A549 (cell line): ENCODE data around the gene NAA25. TPM values are rescaled to one million over a fixed set of nuclear protein-coding genes. Genes with fewer than 3 reads are reported as not detected.

Experiments used
- ATAC-seq, 2 experiments: fragments of 200-7000 bp in 1 of 2; fragments of >200 bp in 1 of 2; cut with Nextera tagmentation in 1 of 2; cut with Tn5 transposase in 1 of 2; 3 replicates each; pipeline versions ENCODE4 v1.8.0 to v1.9.1; 2018 to 2020; ENCODE audit warnings: mild to moderate bottlenecking in 1 of 2, moderate library complexity in 1 of 2
- CTCF ChIA-PET: fragments of 300-600 bp; sonication (Branson Sonifier 250); formaldehyde crosslinking; extraction: SDS; loops from one replicate; lab custom pipeline; 2021; ENCODE audit warnings: antibody characterized with exemption, inconsistent platforms; lab: Yijun Ruan, JAX
- POLR2A ChIA-PET: fragments of 350-600 bp; formaldehyde crosslinking; extraction: SDS; loops from one replicate; lab custom pipeline; 2021; ENCODE audit warnings: antibody characterized with exemption, inconsistent platforms; lab: Yijun Ruan, JAX
- DNase-seq, 2 experiments: peaks; one replicate each; pipeline versions ENCODE4 v3.0.0 to v3.0.0-alpha.2; 2011 to 2016; ENCODE audit warnings: low read depth in 1 of 2, low spot score in 1 of 2
- FAIRE-seq: peaks from 2 replicates; lab custom pipeline; 2011; peaks lifted over from hg19 to GRCh38; lab: Jason Lieb, UNC
- H3K27ac ChIP-seq, 2 experiments: fragments of >200 bp; sonication (Bioruptor Twin); formaldehyde crosslinking; 3 replicates each; pipeline ENCODE4 v1.5.1; 2016 to 2017
- H3K4me1 ChIP-seq: fragments of >200 bp; sonication (Bioruptor Twin); formaldehyde crosslinking; 3 replicates; pipeline ENCODE4 v1.6.1; 2016
- H3K4me2 ChIP-seq: fragments of >200 bp; sonication (Bioruptor Twin); formaldehyde crosslinking; 3 replicates; pipeline ENCODE4 v1.6.1; 2016
- H3K4me3 ChIP-seq: fragments of >200 bp; sonication (Bioruptor Twin); formaldehyde crosslinking; 3 replicates; pipeline ENCODE4 v1.5.1; 2016
- H3K9me3 ChIP-seq: fragments of >200 bp; sonication (Bioruptor Twin); formaldehyde crosslinking; 3 replicates; pipeline ENCODE4 v1.6.1; 2016
- CBX2 ChIP-seq: fragments of 200-600 bp; sonication (generic); IDR thresholded peaks from 2 replicates; pipeline ENCODE4 v1.6.1; 2016; ENCODE audit warnings: low read depth, mild to moderate bottlenecking, borderline replicate concordance
- CEBPB ChIP-seq, 2 experiments: fragments of >200 bp in 1 of 2; sonication (Bioruptor Twin) in 1 of 2; formaldehyde crosslinking in 1 of 2; IDR thresholded peaks; 2 replicates each; pipeline ENCODE4 v1.6.1; 2012 to 2016
- EP300 ChIP-seq, 2 experiments: fragments of >200 bp; sonication (Bioruptor Twin); formaldehyde crosslinking; IDR thresholded peaks; 2 replicates in 1 of 2; 3 replicates in 1 of 2; pipeline ENCODE4 v1.6.1; 2016 to 2017
- FOSB ChIP-seq: fragments of 250-450 bp; sonication (Bioruptor Pico); IDR thresholded peaks from 2 replicates; pipeline ENCODE4 v1.5.0; 2020; ENCODE audit warnings: mild to moderate bottlenecking, moderate library complexity
- FOSL2 ChIP-seq, 2 experiments: fragments of 450-650 bp in 1 of 2; fragments of >200 bp in 1 of 2; sonication (Bioruptor Twin) in 1 of 2; formaldehyde crosslinking; IDR thresholded peaks; 2 replicates each; pipeline versions ENCODE4 v1.5.0 to v1.6.1; 2016 to 2020; ENCODE audit warnings: mild to moderate bottlenecking in 1 of 2, moderate library complexity in 1 of 2
- FOXS1 ChIP-seq: fragments of 250-450 bp; sonication (Bioruptor Pico); IDR thresholded peaks from 2 replicates; pipeline ENCODE4 v1.5.0; 2020; ENCODE audit warnings: mild to moderate bottlenecking, moderate library complexity
- HDAC2 ChIP-seq: fragments of 200-600 bp; sonication (generic); IDR thresholded peaks from 2 replicates; pipeline ENCODE4 v1.6.1; 2016
- HOXA7 ChIP-seq: fragments of 250-450 bp; sonication (Bioruptor Pico); IDR thresholded peaks from 2 replicates; pipeline ENCODE4 v1.5.0; 2020; ENCODE audit warnings: mild to moderate bottlenecking, moderate library complexity
- HOXB13 ChIP-seq: fragments of 250-450 bp; sonication (Bioruptor Pico); IDR thresholded peaks from 2 replicates; pipeline ENCODE4 v1.5.0; 2020; ENCODE audit warnings: low read depth, mild to moderate bottlenecking, moderate library complexity
- JUN ChIP-seq, 2 experiments: fragments of >200 bp; sonication (Bioruptor Twin); formaldehyde crosslinking; IDR thresholded peaks; 2 replicates in 1 of 2; 3 replicates in 1 of 2; pipeline ENCODE4 v1.6.1; 2016 to 2017
- RAD21 ChIP-seq, 2 experiments: fragments of >200 bp in 1 of 2; sonication (Bioruptor Twin) in 1 of 2; formaldehyde crosslinking in 1 of 2; IDR thresholded peaks in 1 of 2; conservative IDR thresholded peaks in 1 of 2; 2 replicates in 1 of 2; 3 replicates in 1 of 2; pipeline ENCODE4 v1.6.1; 2012 to 2018; ENCODE audit warnings: inconsistent platforms in 1 of 2
- SREBF2 ChIP-seq: fragments of 450-650 bp; IDR thresholded peaks from 2 replicates; pipeline ENCODE4 v1.6.1; 2014; ENCODE audit warnings: mild to moderate bottlenecking, moderate library complexity
- ZC3H11A ChIP-seq: fragments of 450-650 bp; IDR thresholded peaks from 2 replicates; pipeline ENCODE4 v1.6.1; 2014; ENCODE audit warnings: antibody characterized with exemption, mild to moderate bottlenecking
- ZFP36 ChIP-seq: fragments of 450-650 bp; IDR thresholded peaks from 2 replicates; pipeline ENCODE4 v1.6.1; 2014; ENCODE audit warnings: borderline replicate concordance; ENCODE audit not compliant: partially characterized antibody
- WGBS: methylation state at CpG from one replicate; pipeline ENCODE4 v1.1.6; 2017; ENCODE audit errors: missing lambda C conversion rate; 5-methylcytosine and 5-hydroxymethylcytosine counted together
- polyA plus RNA-seq, 4 experiments: library from polyadenylated mRNA; depleted of rRNA in 3 of 4; stranded (reverse); fragments of >200 nt; fragmentation: RNase III in 1 of 4; extraction: RNeasy Plus Mini Kit Qiagen cat#74134 plus additional on column Dnase treatment in 1 of 4; gene quantifications; 2 replicates in 3 of 4; 3 replicates in 1 of 4; pipeline ENCODE4 v1.2.3, GENCODE V29; 2011 to 2017
- TF ChIP-seq, protein P1 (sequence below): fragments of >200 bp; sonication (Bioruptor Twin); formaldehyde crosslinking; IDR thresholded peaks from 3 replicates; pipeline ENCODE4 v1.6.1; 2016
- TF ChIP-seq, protein P2 (sequence below): IDR thresholded peaks from 2 replicates; pipeline ENCODE4 v1.6.1; 2012; ENCODE audit warnings: low read depth, borderline replicate concordance
- TF ChIP-seq, protein P3 (sequence below): fragments of 250-450 bp; sonication (Bioruptor Pico); IDR thresholded peaks from 2 replicates; pipeline ENCODE4 v1.5.0; 2021; ENCODE audit warnings: mild to moderate bottlenecking, moderate library complexity, borderline replicate concordance
- TF ChIP-seq, protein P4 (sequence below): fragments of >200 bp; sonication (Bioruptor Twin); formaldehyde crosslinking; IDR thresholded peaks from 2 replicates; pipeline ENCODE4 v1.6.1; 2016
- TF ChIP-seq, protein P5 (sequence below): IDR thresholded peaks from 2 replicates; pipeline ENCODE4 v1.6.1; 2012
- TF ChIP-seq, protein P6 (sequence below): fragments of 250-450 bp; sonication (Bioruptor Pico); IDR thresholded peaks from 2 replicates; pipeline ENCODE4 v1.5.0; 2020; ENCODE audit warnings: low read depth, mild to moderate bottlenecking, moderate library complexity

Gene NAA25
- polyA plus RNA-seq, 2 of the 4 experiments (the other 2 are of a cell fraction): 21.3 to 41.4 TPM

DNA sequence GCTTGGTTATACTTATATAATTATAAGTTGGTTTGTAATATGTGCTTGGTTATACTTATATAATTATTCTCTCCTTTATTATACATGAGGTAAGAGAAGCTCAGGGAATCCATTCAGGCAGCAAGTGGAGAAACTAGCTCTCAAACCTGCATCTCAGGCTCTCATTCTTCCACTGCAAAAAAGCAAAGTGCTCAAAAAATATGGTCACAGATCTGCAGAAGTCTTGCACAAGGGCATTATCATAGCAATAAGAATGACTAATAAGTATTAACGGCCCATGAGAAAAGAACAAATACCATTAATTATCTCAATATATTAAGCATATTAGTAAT lies 16.3 kb upstream of the NAA25 start:
- ChIA-PET POLR2A (interaction anchor here (0.6 to 1.6 kb wide), 6 partner anchors 8 to 112 kb away, joined by 3 to 16 read pairs (median 4); partner anchors contain the start of genes ERP29 and NAA25), CTCF (interaction anchor here (1.3 to 4.2 kb wide), 3 partner anchors 8 to 263 kb away, joined by 3 to 21 read pairs (median 4); no protein-coding TSS in a partner anchor)
- FAIRE-seq (no peak), DNase-seq (no peak), ATAC-seq (peak; percentile 4 to 24; a peak in 5 of 6 replicates)
- Histone ChIP-seq H3K4me3 (no peak overlapping the region), H3K4me1 (peaks cover 55% of the 10 kb centered on the region), H3K4me2 (peak overlapping the region; percentile 54), H3K27ac (no peak overlapping the region), H3K9me3 (no peaks in the 10 kb centered on the region)
- TF ChIP-seq, protein P1, sequence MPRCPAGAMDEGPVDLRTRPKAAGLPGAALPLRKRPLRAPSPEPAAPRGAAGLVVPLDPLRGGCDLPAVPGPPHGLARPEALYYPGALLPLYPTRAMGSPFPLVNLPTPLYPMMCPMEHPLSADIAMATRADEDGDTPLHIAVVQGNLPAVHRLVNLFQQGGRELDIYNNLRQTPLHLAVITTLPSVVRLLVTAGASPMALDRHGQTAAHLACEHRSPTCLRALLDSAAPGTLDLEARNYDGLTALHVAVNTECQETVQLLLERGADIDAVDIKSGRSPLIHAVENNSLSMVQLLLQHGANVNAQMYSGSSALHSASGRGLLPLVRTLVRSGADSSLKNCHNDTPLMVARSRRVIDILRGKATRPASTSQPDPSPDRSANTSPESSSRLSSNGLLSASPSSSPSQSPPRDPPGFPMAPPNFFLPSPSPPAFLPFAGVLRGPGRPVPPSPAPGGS: no peak
- TF ChIP-seq ZFP36: no peak
- no peak for TF ChIP-seq FOSB (CRISPR knock-in tag)
- no peak for TF ChIP-seq ZC3H11A
- TF ChIP-seq CEBPB (IDR thresholded peaks at IDR 0.05): 0 out of 4 replicates have a peak, but pooled peaks of 1 of the 2 experiments have one; percentile 20
- TF ChIP-seq, protein P2, sequence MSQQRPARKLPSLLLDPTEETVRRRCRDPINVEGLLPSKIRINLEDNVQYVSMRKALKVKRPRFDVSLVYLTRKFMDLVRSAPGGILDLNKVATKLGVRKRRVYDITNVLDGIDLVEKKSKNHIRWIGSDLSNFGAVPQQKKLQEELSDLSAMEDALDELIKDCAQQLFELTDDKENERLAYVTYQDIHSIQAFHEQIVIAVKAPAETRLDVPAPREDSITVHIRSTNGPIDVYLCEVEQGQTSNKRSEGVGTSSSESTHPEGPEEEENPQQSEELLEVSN: no peak
- WGBS: 2% methylated on average over 1 of the region's 1 CpG

DNA sequence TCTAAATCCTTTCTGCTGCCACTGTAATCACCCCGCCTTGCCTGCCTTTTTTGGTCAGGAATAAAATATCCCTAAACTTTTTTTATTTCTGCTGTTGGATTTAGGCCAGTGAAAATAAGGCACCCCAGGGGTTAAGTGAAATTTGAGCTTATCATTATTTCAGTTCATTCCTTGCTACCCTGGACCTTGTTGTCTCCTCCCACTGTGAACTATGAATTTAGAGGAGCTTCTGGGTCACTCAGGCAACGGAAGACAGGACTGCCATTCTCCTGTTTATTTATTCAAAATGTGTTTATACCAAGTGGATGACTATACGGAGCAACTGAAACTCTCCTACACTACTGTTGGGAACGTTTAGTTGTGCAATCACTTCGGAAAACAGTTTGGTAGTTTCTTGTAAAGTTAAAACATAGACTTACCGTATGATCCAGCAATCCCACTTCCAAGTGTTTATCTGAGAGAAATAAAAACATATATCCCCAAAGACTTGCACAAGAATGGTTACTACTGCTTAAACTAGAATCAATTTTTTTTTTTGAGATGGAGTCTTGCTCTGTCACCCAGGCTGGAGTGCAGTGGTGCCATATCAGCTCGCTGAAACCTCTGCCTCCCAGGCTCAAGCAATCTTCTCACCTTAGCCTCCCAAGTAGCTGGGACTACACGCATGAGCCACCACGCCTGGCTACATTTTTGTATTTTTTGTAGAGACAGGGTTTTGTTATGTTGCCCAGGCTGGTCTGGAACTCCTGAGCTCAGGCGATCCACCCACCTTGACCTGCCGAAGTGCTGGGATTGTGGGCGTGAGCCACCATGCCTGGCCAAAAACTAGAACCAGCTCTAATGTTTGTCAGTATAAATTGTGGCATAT lies 14.5 kb upstream of the NAA25 start:
- TF ChIP-seq FOXS1 (CRISPR knock-in tag): no peak
- TF ChIP-seq, protein P1: no peak
- peak; percentile 27 to 88; a peak in 3 of 4 replicates for TF ChIP-seq CEBPB (IDR thresholded peaks at IDR 0.05)
- no peak for TF ChIP-seq FOSL2 (IDR thresholded peaks at IDR 0.05)
- TF ChIP-seq FOSL2 (CRISPR knock-in tag; IDR thresholded peaks at IDR 0.05): 0 out of 2 replicates have a peak, but pooled peaks have one; percentile 22
- Histone ChIP-seq H3K4me1 (peaks cover 42% of the 10 kb centered on the region), H3K4me3 (no peak overlapping the region), H3K4me2 (peak overlapping the region; percentile 58), H3K27ac (peak overlapping the region; percentile 50 to 83; a peak in 5 of 6 replicates), H3K9me3 (no peaks in the 10 kb centered on the region)
- POLR2A ChIA-PET: interaction anchor here (0.6 to 1.9 kb wide), 2 partner anchors 14 kb away, joined by 4 to 12 read pairs; partner anchors contain the start of gene NAA25
- DNase-seq (peak in 1 of 2 experiments; percentile 64), ATAC-seq (no peak), FAIRE-seq (no peak)
- 48% methylated on average over 12 of the region's 12 CpGs for WGBS
- CTCF ChIA-PET: interaction anchor here (0.8 to 4.2 kb wide), 5 partner anchors 9 to 264 kb away, joined by 3 to 21 read pairs (median 3); no protein-coding TSS in a partner anchor

DNA sequence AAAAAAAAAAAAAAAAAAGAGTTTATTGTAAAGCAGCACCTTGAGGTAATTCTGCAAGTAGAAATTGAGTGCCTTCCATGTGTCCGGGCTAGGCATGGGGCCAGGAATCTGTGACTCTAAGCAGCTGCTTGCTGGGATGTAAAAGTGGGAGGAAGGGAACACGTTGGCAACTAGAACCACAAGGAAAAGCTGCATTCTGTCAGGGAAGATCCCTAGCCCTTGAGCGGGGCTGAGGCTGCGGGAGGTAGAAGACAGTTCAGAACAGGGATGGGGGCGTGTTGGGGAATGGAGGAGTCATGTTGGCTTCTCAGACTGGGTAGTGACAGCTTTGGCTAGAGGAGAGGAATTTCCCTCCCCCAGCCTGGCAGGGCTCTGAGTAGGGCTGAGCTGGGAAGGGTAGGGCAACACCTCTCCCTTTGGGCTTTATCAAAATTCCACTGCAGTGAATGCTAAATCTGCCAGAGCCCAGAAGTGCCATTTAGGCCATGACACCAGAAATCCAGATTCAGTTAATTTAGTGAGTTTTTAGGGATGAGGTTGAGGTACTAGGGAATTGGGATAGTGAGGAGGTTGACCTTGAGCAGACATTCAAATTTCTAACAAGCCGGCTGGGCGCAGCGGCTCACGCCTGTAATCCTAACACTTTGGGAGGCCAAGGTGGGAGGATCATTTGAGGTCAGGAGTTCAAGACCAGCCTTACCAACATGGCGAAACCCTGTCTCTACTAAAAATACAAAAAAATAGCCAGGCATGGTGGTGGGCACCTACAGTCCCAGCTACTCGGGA lies 13.4 kb upstream of the NAA25 start:
- peak overlapping the region; percentile 58 for H3K4me2 ChIP-seq
- POLR2A ChIA-PET: interaction anchor here (1.2 to 1.9 kb wide), 2 partner anchors 9 to 13 kb away, joined by 4 to 12 read pairs; partner anchors contain the start of gene NAA25
- TF ChIP-seq FOSB (CRISPR knock-in tag) (no peak), HOXA7 (CRISPR knock-in tag) (no peak), SREBF2 (no peak), HOXB13 (no peak), HDAC2 (no peak), ZFP36 (no peak), CBX2 (no peak), JUN (IDR thresholded peaks at IDR 0.05) (no peak), RAD21 (conservative IDR thresholded peaks at IDR 0.05 in 1 of 2, IDR thresholded peaks at IDR 0.05 in 1 of 2) (no peak), EP300 (IDR thresholded peaks at IDR 0.05) (no peak)
- TF ChIP-seq, protein P3, sequence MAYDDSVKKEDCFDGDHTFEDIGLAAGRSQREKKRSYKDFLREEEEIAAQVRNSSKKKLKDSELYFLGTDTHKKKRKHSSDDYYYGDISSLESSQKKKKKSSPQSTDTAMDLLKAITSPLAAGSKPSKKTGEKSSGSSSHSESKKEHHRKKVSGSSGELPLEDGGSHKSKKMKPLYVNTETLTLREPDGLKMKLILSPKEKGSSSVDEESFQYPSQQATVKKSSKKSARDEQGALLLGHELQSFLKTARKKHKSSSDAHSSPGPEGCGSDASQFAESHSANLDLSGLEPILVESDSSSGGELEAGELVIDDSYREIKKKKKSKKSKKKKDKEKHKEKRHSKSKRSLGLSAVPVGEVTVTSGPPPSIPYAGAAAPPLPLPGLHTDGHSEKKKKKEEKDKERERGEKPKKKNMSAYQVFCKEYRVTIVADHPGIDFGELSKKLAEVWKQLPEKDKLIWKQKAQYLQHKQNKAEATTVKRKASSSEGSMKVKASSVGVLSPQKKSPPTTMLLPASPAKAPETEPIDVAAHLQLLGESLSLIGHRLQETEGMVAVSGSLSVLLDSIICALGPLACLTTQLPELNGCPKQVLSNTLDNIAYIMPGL (CRISPR knock-in tag): no peak
- TF ChIP-seq, protein P4, sequence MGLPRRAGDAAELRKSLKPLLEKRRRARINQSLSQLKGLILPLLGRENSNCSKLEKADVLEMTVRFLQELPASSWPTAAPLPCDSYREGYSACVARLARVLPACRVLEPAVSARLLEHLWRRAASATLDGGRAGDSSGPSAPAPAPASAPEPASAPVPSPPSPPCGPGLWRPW: no peak
- TF ChIP-seq, protein P5, sequence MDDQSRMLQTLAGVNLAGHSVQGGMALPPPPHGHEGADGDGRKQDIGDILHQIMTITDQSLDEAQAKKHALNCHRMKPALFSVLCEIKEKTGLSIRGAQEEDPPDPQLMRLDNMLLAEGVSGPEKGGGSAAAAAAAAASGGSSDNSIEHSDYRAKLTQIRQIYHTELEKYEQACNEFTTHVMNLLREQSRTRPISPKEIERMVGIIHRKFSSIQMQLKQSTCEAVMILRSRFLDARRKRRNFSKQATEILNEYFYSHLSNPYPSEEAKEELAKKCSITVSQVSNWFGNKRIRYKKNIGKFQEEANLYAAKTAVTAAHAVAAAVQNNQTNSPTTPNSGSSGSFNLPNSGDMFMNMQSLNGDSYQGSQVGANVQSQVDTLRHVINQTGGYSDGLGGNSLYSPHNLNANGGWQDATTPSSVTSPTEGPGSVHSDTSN: no peak
- TF ChIP-seq, protein P6, sequence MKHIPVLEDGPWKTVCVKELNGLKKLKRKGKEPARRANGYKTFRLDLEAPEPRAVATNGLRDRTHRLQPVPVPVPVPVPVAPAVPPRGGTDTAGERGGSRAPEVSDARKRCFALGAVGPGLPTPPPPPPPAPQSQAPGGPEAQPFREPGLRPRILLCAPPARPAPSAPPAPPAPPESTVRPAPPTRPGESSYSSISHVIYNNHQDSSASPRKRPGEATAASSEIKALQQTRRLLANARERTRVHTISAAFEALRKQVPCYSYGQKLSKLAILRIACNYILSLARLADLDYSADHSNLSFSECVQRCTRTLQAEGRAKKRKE (CRISPR knock-in tag): no peak

More for the DNA sequence above, 13.4 kb upstream of the NAA25 start:
- DNase-seq (peak; percentile 35 to 79), ATAC-seq (peak; percentile 28 to 47), FAIRE-seq (no peak)
- H3K4me3 ChIP-seq: no peak overlapping the region
- peak overlapping the region; percentile 50 to 83; a peak in 5 of 6 replicates for H3K27ac ChIP-seq
- no peaks in the 10 kb centered on the region for H3K9me3 ChIP-seq
- H3K4me1 ChIP-seq: peaks cover 50% of the 10 kb centered on the region
- WGBS: 59% methylated on average over 11 of the region's 11 CpGs
- CTCF ChIA-PET: interaction anchor here (1.0 to 4.2 kb wide), 5 partner anchors 9 to 265 kb away, joined by 3 to 21 read pairs (median 3); no protein-coding TSS in a partner anchor
